Measurements from ENCODE around the gene JAKMIP3. TPM values are rescaled to one million over a fixed set of nuclear protein-coding genes. Genes with fewer than 3 reads are reported as not detected.

JAKMIP3 gene
- total RNA-seq, 6 experiments from 2014 or later: 0.06 to 0.22 (median 0.18) TPM

DNA sequence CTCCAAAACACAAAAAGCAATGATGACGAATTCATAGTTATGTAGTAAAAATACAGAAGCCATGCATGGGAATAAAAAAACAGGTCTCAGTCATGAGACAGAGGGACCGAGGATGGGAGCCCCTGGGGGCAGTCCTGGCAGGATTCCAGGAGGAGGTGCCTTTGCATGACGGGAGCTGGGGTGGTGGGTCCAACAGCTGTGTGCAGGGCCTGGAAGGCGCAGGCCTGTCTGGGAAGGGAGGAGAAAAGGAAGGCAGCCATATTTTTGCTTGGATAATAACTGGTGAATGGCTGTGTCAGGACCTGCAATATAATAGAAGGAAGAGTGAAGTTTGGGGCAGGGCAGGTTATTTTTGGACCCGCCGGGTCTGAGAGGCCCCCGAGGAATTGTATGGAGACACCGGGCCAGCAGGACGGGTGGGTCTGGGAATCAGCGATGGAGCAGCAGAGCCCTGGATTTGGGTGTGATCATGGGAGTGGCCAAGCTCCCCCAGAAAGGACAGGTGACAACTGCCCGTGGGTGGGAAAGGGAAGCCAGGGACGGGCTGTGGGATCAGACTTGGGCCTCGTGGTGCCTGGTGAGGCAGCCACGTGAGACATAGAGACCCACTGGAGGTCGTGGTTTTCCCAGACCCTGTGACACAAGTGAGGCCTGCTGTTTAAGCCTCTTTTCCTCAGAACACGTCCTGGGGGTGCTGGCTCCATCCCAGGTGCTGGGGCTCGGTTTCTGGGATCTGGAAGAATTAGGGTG lies 2.9 kb upstream of the JAKMIP3 start:
- intact Hi-C loops (cut with DNase I): no loop called here
- H3K9me3 ChIP-seq: no peaks in the 10 kb centered on the region
- 68% methylated on average over 5 of the region's 17 CpGs for WGBS (ENCODE audit: insufficient coverage, low coverage, low lambda C conversion rate, missing lambda C conversion rate)
- no peaks in the 10 kb centered on the region for H3K27me3 ChIP-seq
- ATAC-seq (no peak), DNase-seq (peak in 2 of 3 donors; percentile 35 to 39)
- H3K36me3 ChIP-seq: no peaks in the 10 kb centered on the region
- TF ChIP-seq CTCF (IDR thresholded peaks at IDR 0.05): no peak
- no peak for TF ChIP-seq POLR2A (IDR thresholded peaks at IDR 0.05)
- no peak overlapping the region for H3K27ac ChIP-seq
- H3K4me1 ChIP-seq: peaks cover 0 to 8% (median 0%) of the 10 kb centered on the region in 4 donors
- no peak overlapping the region for H3K4me3 ChIP-seq

GRCh38 chr10:132063432-132063831 lies 2.3 kb upstream of the JAKMIP3 start:
- H3K4me1 ChIP-seq: peaks cover 0 to 8% (median 0%) of the 10 kb centered on the region in 4 donors
- no peaks in the 10 kb centered on the region for H3K36me3 ChIP-seq
- H3K27ac ChIP-seq: no peak overlapping the region
- 87% methylated on average over 9 of the region's 10 CpGs for WGBS (ENCODE audit: insufficient coverage, low coverage, low lambda C conversion rate, missing lambda C conversion rate)
- DNase-seq (no peak), ATAC-seq (no peak)
- H3K4me3 ChIP-seq: no peak overlapping the region
- TF ChIP-seq POLR2A (IDR thresholded peaks at IDR 0.05) (no peak), CTCF (IDR thresholded peaks at IDR 0.05) (no peak)
- no peaks in the 10 kb centered on the region for H3K27me3 ChIP-seq
- no peaks in the 10 kb centered on the region for H3K9me3 ChIP-seq
- intact Hi-C loops (cut with DNase I): no loop called here

DNA sequence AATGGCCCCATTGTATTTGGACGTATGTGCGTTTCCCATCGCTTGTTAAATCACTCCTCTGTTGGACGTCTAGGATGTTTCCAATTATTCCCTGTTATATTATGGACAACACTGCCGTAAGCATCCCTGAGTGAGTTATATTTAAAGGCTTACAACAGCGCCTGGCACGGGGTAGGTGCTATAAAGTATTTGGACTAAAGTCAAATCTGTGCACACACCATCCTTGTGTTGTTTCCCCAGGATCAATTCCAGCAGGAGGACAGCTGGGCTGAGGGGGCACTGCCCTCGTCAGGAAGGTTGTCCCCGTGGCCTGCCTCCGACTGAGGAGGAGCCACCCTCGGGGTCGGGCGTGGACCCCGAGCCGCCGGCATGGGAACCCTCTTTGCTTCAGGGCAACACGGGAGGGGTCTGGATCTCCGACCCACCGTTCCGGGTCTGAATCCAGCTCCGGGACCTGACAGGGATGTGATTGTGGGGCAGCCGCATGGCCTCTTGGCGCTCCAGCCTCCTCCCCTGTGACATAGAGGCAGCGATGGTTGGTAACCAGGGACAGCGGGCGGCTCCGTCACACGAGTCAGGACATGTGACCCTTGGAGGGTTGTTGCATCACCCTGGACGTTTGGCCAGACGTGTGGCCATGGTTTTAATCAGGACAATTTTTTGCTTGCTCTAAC lies 1.5 kb upstream of the JAKMIP3 start:
- DNase-seq (peak in 1 of 3 donors; percentile 51), ATAC-seq (no peak)
- Histone ChIP-seq H3K27me3 (no peaks in the 10 kb centered on the region), H3K9me3 (no peaks in the 10 kb centered on the region), H3K27ac (no peak overlapping the region), H3K4me1 (peaks cover 0 to 8% (median 0%) of the 10 kb centered on the region in 4 donors), H3K4me3 (no peak overlapping the region), H3K36me3 (no peaks in the 10 kb centered on the region)
- intact Hi-C loops (cut with DNase I): no loop called here
- TF ChIP-seq POLR2A (IDR thresholded peaks at IDR 0.05) (no peak), CTCF (IDR thresholded peaks at IDR 0.05) (no peak)
- WGBS (ENCODE audit: insufficient coverage, low coverage, low lambda C conversion rate, missing lambda C conversion rate): 82% methylated on average over 7 of the region's 30 CpGs

GRCh38 chr10:132064771-132065437 lies 842 bp upstream of the JAKMIP3 start:
- no peak overlapping the region for H3K27ac ChIP-seq
- TF ChIP-seq CTCF (IDR thresholded peaks at IDR 0.05) (no peak), POLR2A (IDR thresholded peaks at IDR 0.05) (no peak)
- ATAC-seq (no peak), DNase-seq (peak in 1 of 3 donors; percentile 46)
- peak overlapping the region in 1 of 3 donors; percentile 58 for H3K4me3 ChIP-seq
- H3K4me1 ChIP-seq: peaks cover 0 to 8% (median 0%) of the 10 kb centered on the region in 4 donors
- no peaks in the 10 kb centered on the region for H3K9me3 ChIP-seq
- H3K27me3 ChIP-seq: no peaks in the 10 kb centered on the region
- WGBS (ENCODE audit: insufficient coverage, low coverage, low lambda C conversion rate, missing lambda C conversion rate): 70% methylated on average over 7 of the region's 24 CpGs
- intact Hi-C loops (cut with DNase I): no loop called here
- no peaks in the 10 kb centered on the region for H3K36me3 ChIP-seq
